ENCODE data around the gene AUTS2.
A peak's percentile ranks its signal among the peaks of the same experiment; 100 is the strongest.

The AUTS2 gene

DNA sequence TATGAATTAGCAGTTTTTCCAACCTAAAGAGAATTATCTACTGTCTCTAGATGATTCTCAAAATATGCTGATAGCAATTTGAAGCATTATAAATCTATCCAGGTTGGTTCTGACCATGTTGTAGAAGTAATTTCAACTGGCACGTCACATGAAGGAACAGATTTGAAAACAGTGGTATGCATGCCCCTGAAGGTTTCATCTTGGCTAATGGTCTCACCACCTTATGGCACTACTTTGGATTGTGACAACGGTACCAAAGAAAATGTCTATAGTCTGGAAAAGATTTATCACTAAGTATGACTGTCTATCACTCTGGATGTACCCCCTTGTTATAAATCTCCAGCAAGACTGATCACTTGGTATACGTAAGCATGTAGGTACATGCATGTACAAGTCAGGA lies 810.6 kb downstream of the AUTS2 start:
- DNase-seq, result no peak

DNA sequence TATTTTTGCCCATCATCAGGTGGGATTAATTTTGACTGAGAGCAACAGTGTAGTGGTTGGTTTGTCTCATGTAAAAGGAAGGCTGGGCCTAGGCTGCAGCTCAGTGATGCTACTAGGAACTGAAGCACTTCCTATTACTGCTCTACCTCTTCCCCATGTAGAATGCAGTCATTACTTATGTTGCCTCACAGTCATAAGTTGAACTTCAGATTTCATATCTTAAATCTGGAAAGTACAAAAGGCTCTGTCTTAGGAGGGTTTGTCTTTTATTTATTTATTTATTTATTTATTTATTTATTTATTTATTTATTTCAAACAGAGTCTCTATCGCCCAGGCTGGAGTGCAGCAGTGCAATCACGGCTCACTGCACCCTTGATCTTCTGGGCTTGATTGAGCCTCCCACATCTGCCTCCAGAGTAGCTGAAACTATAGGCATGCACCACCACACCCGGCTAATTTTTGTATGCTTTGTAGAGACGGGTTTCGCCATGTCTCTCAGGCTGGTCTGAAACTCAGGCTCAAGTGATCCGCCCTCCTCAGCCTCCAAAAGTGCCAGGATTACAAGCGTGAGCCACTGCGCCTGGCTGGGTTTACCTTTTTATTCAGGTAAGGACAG lies 812.0 kb downstream of the AUTS2 start:
- DNase-seq, result no peak

DNA sequence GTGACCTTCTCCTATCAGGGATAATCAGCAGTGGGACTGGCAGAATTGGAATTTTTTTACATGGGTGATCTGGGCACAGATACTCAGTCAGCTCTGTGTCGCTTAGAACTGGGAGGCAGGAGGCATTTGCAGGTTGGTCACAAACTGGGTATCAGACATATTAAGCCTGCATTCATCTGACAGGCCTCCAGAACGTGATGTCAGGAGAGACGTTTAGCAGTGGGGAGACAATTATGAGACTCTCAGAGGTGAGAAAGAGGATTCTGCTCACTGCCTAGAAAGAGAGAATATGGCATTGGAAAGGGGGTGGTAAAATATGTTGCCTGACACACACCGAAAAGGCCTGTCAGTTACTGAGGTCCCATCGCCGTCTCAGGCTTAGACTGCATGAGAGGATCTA lies 816.1 kb downstream of the AUTS2 start:
- DNase-seq, result no peak

DNA sequence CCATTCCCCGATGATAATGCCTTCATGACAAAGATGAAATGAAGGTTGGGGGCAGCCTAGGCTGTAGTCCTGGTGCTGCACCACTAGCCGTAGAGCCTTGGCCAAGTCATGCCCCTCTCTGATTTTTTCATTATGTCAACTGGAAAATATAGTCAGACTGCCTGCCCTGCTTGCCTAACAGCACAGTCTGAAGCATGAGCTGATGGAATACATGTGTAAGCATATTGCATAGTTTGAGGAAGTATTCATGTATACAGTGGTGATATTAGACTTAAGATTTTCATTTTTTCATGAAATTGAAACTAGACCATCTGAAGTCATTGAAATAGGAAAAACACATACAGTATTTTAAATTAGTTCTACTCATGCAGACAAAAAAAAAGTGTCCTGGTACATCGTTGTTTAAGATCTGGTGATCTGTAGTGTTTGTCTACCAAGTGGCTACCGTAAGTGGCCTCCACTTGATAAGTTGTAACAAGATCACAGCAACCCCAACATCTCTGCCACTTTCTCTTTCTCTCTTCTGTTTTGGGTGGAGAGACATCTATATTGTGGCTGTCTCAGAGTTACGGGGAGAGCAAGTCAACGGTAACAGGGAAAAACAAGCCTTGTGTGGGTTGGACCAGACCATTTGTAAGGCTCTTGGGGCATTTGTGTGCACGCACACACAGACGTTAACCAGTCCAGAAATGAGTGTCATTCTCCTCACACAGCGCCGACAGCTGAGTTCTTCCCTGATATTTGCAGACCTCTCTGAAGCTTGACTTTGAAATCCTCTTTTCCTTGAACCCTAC lies 817.1 kb downstream of the AUTS2 start:
- DNase-seq, result no peak

DNA sequence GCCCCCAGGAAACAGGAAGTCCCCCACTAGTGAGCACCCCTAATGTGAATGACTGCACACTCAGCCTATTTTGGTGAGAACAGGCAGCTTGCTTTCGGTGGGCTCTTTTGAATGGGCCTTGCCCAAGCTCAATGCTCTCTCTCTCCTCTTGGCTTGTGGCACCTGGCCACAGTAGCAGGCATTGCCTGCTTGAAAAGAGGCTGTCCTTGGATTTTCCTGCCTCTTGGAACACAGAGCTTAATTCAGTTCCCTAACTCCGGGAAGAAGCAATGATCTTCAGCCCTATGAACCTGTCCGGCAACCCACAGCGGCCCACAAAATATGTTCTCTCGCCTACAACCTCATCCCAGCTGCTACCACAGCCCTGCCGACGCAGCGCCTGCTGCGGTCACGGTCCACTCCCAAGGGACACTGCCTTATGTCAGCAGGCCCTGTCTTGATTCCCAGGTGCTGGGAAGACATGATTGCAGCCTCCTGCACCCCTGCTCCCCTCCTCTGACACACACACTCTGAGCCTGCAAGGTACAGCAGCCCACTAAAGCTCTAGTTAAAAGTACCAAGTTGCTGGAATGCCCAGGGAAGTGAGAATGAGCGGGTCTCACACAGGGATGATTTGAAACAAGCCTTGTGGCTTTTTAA lies 818.2 kb downstream of the AUTS2 start:
- DNase-seq, result no peak

DNA sequence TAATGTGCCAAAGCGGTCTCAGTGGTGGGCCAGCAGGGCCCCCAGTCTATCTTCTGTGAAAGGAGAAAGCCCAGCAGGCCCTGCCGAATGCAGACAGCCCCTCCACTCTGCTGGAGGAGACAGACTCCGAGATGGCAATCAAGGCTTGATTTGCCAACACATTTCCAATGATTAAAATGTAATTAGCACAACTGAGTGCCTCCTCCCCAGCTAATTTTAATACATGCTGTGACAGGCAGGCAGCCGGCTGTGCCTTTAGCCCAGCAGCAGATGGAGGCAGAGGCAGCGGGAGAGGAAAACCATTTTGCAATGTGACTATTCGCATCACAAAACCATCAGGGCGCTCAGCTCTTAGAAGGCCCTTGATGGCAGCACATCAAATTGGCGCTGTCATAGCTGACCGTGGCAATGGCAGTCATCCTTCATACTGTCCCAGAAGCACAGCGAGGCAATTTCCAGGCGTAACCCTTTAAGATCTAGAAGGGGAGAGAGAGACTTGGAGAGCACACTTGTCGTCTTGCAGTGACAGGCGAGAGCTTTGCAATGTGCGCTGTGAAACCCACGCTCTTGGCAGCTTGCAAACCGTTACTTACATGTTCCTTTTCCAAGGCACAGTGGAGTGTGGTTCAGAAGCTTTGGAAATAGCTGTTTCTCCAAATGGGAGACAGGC lies 818.8 kb downstream of the AUTS2 start:
- peak; percentile 19 to 70 for DNase-seq

DNA sequence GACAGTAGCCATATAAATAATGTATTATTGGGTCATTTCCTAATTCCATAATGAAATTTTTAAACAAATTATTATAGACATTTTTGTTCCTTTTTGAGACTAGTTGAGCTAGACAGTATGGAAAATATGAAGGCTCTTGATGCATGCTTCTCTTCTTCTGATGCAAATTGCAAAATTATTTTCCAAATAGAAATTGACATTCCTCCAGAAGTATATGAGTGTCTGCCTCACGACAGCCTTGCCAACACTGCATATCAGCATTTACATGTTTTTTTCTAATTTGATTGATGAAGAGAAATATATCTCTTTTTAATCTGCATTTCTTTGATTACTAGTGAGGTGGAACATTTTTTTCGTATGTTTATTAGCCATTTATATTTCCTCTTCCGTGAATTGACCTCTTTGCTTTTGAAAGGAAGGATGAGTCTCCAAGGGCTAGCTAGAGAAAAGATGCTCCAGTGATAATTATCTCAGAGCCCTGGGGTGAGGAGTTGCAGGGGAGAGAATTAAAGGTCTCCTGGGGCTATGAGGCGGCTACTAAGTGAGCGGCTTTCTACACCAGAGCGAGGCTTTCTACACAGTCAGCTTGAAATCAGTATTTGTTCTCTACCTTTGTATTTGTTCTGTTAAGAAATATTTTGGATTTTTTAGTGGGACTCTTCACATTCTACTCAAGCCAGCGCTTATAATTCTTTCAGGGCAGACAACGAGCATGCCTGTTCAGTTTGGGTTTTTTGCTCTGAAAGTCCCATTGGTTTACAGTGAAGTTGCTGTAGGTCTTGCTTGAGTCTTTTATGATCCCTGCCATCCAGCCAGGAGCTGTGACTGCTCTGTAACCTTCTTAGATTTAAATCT lies 821.5 kb downstream of the AUTS2 start:
- DNase-seq, result no peak

DNA sequence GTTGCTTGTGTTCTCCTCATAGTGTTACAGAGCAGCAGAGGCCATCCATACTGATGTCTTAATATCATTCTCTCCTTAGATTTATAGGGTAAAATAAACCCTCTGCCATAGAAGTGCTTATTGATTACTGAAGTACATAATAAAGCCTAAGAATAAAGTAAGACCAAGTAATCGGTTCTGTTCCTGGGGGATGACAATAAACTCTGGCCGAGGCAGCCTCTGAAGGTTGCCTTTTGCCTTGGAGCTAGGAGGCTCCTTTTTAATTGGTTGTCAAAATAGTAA lies 822.0 kb downstream of the AUTS2 start:
- no peak for DNase-seq

DNA sequence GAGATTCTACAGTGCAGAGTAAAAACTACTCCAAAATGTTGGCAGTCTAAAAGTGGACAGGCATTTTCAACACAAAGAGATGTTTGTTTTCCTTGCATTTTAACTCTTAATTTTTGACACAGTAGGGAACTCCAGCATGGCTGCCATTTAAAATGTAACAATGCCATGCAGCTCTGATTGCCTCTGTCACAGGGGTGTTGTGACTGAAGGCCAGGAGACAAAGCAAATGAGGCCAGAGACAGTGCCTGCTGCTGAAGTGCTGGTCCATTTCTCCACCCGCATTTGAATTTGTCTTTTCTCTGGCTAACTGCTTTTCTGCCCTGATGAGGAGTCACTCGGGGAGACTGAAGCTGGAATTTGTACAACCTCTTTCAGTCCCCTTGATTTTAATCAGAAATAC lies 823.0 kb downstream of the AUTS2 start:
- DNase-seq, result no peak

DNA sequence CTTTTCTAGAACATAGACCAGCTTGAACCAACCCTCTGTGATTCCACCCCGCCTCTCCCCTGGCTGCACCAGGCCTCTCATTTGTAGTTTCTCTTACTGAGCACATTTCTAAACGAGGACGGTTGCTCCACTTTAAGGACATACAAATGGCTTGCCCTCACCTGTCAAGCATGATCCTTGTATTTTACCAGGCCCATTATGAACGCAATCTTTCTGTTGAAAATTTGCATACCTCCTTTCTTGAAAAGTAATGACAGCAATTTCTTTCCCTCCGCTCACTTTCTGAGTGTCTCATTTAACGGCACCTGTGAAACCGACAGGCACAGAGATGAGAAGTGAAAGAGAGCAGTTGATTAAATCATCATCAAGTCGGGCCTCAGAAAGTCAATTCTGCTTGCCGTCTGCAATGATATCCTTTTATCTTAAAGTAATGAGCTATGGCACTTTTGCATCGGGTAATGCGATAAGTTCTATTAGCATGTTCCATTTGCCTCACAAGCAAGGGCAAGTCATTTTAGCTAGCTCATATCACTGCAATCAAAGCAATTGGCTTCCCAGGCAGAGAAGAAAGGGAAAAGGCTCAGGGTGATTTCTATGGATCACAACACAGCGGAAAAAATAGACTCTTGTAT lies 828.1 kb downstream of the AUTS2 start:
- no peak for DNase-seq

DNA sequence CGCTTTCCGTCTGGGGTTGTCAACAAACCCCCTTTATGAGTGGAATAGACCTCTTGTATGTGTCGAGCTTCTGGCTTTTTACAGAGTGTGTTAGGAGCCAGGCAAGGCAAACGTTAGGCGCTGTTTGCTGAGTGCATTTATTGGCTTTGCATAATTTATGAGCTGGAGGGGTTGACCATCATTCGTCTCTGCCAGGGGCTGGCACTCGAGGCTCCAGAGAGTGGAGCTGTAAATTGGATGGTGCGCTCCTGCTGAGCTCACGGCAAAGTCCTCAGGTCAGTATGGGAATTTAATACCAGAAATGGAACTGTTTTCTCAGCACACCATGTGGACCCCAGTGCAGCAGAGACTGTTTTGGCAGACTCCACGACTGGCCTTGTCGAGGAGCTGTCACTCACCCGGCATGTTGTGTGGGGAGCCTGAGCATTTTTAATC lies 834.3 kb downstream of the AUTS2 start:
- peak; percentile 96 to 98 for DNase-seq

DNA sequence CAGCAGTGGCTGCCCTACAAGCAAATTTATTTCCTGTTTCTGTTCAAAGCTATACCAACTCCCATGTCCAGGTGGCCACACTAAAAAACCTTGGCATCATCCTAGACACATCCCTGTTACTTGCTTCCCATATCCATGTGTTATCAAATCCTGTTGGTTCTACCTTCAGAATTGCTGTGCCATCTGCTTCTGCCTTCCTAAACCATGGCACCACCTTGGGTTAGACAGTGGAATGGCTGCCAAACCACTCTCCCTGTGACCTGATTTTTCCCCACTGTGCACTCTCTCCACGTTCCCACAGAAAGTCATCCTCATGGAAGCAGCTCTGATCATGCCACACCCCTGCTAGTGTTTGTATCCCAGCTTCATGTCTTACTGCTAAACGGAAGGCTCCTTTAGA lies 836.1 kb downstream of the AUTS2 start:
- DNase-seq, result peak in 1 of 2 experiments; percentile 20

DNA sequence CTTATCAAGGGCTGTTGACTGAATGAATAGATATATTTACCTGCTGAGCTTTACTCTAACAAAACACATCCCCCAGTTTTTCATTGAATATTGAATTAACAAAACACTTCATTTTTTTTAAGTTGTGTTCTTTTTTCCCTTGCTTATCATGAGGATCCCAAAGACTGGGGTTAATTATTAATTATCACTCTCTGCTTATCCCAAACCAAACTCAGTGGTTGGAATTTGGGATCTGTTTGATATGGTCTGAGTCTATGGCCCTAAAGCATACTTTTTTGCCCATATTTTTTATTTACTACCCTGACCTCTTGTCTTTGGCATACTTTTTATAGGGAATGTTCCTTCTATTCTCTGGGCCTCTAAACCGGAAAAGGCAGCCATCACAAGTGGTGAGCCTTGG lies 836.5 kb downstream of the AUTS2 start:
- DNase-seq, result no peak

DNA sequence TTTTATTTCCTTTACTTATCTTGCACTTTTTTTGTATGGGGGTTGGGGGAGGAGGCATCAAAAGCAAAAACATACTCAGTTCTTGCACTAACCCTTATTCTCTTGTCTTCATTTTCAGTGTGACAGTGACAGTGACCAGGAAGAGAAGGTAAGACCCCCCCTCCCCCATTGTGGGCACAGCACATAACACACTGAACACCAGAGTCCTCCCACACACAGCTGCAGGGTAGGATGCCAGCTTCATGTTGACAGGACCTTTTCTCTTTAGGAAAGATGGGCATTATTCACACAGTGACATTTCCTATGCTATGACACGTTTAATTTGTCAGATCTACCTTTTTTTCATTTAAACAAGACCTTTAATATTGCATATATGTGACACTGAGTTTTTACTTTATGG lies 837.4 kb downstream of the AUTS2 start:
- DNase-seq, result no peak

DNA sequence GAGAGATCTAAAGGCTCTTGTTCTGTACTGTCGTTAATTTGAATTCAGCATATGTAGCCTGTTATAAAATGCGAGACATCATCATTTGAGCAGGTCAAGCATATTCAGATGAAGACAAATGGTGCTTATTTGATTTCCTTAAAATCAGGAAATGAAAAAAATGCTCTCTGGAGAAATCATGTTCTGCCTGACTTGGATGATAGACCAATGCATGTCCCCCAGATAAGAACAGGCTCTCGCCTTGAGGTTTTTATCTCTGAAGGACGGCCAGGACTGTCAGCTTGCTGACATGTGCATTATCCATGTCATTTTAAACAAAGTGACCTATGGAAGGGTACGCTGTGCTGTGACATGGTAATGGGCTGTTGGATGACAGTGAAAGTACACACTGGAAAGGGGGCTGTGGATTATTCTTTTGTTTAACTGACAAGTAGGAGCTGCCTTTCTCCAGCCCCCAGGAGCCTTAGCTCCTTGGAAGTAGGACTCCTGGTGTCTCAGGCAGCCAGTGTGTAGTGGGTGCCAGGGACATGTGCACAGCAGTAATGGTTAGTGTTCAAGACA lies 838.6 kb downstream of the AUTS2 start:
- no peak for DNase-seq

DNA sequence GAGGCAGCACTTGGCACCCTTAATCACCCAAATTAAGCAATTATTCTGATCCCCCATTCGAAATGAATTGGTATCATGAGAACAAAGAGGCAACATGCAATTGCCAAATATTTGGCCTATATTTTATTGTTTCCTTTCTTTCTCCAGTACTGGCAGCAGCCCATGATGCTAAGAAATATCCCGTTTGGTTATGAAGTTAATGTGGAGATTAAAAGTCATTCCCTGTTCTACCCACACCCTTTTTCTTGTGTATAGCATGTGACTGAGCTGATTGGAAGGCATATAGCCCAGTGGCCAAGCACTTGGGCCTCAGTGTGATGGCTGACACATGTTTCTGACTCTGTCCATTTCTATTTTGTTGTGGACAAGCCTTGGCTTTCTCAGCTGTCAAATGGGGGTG lies 841.4 kb downstream of the AUTS2 start:
- DNase-seq, result no peak

DNA sequence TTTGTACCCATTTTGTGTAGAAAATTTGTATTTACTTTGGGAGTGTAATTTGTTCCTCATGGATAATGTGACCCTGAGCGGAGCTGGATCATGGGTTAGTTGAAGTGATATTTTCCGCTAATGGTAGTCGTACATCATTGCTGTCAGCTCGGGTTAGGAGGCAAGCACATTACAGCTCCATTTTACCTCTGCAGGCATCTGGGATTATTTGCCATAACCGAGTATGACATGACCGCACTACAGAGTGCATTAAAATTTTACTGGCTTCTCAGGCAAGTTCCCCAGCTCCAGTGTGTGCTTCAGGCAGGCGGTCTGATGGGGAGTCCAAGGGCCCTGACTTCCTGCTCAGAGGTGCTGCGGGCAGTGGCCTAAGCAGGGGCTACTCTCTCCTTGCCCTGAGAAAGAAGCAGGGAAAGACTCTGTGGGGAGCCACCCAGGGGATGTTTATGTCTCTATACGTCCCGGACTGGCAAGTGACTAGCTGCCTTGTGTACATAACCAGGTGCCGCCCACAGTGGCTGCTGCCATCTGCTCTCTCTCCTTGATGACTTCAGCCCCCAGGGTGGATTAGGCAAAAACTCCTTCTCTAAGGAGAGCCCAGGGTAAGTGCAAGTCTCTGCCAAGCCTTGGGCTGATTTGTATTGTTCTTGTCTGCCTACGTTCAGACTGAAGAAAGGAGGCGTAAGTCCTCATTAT lies 848.3 kb downstream of the AUTS2 start:
- peak in 1 of 2 experiments; percentile 60 for DNase-seq

DNA sequence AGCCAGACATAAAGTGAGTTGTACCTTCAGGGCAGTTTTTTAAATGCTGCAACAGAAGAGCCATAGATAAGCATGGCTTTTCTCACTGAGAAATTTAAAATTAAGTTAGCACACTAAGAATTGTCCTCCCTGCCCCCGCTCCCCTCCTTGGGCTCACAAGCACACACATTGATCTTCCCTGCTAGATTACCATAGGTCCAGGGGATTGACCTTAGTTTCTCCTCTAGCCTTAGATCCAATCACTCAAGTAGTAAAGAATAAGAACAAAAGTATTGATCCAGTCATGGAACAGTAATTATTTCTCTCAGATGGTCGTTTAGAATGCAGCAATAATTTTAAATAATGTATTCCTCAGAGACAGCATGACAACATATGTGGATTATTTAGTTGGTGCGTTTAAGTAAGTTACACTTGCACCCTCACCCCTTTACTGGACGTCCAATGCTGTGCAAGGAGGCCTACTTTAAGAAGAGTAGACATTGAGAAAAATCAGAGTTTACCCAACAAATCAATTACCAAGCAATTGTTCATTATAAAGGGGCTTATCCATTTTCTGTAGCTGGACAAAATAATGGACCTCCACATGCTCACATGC lies 850.1 kb downstream of the AUTS2 start:
- no peak for DNase-seq

DNA sequence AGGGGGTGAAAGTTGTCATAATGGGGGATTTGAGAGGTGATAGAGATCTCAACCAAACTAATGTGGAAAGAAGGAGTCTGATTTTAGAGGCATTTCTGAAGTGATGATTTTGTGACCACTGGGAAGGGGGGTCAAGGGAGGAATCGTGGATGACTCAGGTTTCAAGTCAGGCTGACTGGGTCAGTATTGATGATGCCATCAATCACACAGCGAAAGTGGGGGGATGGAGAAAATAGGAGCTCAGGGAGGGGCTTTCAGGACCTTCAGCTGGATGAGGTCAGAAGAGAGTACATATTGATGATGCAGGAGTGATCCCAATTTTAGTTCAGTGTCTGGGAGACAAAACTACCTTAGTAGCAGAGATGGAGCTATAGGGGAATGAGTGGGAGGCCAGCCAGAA lies 852.5 kb downstream of the AUTS2 start:
- no peak for DNase-seq

DNA sequence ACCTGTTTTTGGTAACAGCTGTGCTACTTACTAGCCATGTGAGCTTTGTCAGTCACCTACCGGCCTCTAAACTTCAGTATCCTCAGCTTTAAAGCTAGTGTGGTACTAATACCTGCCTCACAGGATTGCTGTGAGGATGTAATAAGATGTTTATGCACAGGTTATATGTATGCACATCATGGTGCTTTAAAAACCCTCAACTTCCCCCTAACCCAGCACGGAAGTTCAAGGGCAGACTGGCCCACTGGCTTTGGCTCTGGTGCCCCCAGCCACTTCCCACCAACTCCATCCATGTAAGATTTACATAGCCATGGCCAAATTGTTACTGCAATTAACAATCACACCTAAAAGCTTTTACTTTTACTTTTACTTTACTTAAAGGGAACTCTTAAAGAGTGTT lies 857.6 kb downstream of the AUTS2 start:
- no peak for DNase-seq

DNA sequence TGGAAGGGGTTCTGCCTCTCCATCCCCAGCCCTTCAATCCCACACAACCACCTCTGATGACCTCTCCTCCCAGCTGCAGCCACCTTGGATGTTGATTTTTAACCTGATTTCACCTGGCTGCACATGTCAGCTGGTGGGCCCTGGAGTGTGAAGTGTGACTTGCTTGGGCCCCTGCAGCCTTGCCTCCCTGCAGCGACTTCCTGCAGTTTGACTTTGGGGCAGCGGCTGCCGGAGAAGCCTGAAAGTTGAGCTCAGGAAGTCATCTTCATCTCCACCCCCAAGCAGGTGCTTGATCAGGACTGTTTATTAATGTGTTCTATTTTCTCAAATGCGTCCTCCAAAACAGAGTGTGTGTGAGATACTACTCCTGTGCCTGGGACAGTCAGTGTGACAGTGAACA lies 858.4 kb downstream of the AUTS2 start:
- no peak for DNase-seq
